Measurements from ENCODE around the gene ADI1.
"Not testable (repeated sequence)": the region's sequence is repeated elsewhere in the genome, so short reads cannot be mapped to it uniquely, and the experiment has no call there.

Gene ADI1

GRCh38 chr2:3529316-3530025 lies 10.1 kb upstream of the ADI1 start:
- no peak for DNase-seq

DNA sequence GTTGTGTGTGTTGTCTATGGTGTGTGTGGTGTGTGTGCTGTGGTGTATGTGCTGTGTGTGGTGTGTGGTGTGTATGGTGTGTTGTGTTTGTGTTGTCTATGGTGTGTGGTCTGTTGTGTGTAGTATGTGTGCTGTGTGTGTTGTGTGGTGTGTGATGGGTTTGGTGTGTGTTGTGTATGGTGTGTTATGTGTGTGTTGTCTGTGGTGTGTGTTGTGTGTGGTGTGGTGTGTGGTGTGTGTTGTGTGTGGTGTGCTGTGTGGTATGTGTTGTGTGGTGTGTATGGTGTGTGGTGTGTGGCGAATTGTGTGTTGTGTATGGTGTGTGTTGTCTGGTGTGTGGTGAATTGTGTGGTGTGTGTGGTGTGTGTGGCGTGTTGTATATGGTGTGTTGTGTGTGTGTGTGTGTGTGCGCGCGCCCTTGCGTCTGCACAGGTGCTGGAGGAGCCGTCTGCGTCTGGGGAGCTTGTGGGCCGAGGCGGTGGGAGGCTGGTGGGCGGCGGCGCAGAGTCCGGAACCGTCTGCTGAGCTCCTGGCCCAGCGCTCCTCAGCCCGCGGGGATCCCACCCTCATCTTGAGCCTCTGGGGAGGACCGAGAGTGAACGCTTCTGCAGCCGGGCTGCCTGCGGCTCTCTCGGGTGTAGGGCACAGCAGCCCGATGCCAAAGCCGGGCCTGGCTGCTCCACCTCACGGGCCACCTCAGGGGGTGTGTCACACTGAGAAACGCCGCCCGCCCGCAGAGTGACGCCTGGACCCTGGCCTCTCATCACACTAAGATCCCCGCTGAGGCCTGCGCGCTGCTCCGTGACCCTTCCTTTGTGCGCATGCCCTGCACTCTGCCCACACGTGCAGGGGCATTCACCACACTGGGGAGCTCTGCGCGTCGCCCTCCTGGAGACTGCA lies 8.8 kb upstream of the ADI1 start:
- no peak for DNase-seq

GRCh38 chr2:3526871-3527270 lies 7.5 kb upstream of the ADI1 start:
- no peak for DNase-seq

- no peak for DNase-seq
Observed at GRCh38 chr2:3523551-3524041, 4.3 kb upstream of the ADI1 start.

DNA sequence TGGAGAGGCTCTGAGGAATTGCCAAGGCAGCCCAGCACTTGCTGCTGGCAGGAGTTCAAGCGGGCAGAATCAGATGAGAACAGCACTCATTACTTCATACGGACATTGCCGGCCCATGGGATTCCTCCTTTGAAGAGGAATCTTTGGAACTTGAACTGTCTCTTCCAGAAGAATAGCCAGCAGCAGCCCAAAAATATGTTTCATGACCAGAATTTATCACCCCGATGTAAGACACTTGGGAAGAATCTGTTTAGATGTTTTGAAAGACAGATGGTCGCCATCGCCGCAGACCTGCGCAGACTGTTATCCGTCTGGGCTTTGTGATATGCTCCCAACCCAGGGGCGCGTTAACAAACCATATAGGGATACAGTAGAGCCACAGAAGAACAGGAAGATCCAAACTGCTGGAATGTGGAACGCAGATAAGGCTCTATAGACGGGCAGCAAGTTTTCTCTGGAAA lies 3.7 kb upstream of the ADI1 start:
- DNase-seq: no peak

DNA sequence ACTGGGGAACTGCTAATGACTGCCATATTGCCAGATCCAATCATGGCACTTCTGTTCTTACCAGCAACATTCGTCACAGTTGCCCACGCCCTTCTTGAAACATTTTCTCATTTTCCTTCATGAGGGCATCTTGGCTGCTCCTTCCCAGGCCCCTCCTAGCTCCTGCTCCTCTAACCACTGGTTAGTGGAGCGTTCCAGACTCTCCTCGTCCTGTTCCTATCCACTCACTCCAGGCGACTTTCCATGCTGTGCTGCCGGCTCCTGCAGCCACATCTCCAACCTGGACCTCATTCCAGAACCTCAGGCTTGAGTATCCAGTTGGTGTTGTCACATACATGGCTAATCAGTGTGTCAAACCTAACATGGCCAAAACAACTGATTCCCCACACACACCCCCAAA lies 1.3 kb upstream of the ADI1 start:
- DNase-seq: no peak

DNA sequence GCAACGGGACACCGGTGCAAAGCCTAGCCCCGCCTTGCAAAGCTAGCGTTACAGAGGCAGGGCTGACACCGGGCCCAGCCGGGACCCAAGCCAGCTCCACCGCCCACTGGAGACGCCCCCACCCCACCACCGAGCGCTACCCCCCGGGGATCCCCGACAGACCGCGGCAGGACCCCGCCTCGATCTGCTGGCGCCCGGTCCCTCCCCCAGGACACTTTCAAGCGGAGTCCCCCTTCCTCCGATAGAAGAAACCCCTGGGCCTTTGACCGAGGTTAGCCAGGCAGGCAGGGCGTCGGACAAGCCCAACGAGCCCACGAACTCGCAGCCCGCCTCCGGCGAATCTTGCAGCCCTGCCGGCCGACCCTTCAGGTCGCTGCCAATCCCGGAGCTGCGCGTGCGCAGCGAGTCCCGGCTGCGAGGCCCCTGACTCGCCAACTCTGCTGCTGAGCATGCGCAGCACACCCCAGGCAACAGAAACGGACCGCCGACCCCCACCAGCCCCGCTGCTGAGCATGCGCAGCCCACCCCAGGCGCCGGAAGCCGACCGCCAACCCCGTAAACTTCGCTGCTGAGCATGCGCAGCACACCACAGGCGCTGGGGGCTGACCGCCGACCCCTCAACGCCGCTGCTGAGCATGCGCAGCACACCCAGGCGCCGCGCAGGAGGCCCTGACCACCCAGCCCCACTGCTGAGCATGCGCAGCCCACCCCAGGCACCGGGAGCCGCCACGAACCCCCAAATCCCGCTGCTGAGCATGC lies 656 bp downstream of the ADI1 start:
- DNase-seq: peak; percentile 95 to 96

DNA sequence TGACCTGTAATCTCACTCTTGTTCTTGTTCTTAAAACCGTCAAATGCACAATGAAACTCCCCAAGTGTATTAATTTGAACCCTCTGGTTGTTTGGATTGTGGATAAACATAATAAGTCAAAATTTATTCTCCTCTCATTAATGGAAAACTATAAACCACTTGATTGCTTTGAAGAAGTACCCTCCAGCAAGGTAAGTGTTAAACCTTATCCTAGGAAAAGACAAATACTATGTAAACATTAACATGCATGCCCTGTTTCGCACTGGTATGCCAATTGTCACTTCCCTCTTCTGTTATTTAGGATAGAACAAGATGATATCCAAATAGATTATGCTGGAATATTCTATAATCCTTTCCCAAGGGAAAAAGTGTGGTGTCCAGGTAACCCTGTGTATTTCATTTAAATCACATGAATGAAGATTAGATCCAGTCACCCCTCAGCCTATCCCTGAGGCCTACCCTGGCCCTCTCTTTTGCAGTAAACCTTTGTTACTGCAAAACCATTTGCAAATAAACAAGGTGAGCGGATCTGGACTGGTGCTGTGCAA lies 1.3 kb downstream of the ADI1 start:
- DNase-seq: no peak

- no peak for DNase-seq
Observed at GRCh38 chr2:3516831-3517230, 2.5 kb downstream of the ADI1 start.

GRCh38 chr2:3515438-3515837 lies 3.9 kb downstream of the ADI1 start:
- DNase-seq: not testable (repeated sequence)

DNA sequence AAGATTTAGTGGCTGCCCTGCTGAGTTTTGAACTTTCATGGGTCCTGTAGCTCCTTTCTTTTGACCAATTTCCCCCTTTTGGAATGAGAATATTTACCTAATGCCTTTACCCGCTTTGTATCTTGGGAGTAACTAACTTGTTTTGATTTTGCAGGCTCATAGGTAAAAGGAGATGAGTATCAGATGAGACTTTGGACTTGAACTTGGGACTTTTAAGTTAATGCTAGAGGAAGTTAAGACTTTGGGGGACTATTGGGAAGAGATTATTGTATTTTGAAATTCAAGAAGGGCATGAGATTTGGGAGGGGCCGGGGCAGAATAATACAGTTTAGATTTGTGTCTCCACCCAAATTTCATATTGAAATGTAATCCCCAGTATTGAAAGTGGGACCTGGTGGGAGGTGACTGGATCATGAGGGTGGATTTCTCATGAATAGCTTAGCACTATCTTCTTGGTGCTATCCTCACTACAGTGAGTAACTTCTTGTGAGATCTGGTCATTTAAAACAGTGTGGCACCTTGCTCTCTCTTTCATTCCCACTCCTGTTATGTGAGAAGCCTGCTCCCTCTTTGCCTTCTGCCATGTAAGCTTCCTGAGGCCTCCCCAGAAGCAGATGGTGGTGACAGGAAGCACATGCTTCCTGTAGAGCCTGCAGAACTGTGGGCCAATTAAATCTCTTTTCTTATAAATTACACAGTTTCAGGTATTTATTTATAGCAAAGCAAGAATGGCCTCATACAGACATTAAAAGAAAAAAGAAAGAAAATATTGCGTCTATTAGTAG lies 6.1 kb downstream of the ADI1 start:
- no peak for DNase-seq

DNA sequence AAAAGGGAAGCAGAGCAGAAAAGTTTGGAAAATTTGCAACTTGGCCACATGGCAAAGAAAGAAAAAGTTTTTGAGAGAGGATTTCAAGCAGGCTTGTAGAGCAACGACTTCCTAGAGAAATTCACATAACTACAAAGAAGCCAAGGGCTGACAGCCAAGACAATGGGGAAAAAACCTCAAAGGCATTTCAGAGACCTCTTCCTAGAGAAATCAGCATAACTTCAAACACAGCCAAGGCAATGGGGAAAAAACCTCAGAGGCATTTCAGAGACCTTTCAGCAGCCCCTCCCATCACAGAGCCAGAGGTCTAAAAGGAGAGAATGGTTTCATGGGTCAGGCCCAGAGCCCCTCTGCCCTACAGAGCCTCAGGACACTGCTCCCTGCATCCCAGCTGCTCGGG lies 7.2 kb downstream of the ADI1 start:
- no peak for DNase-seq

DNA sequence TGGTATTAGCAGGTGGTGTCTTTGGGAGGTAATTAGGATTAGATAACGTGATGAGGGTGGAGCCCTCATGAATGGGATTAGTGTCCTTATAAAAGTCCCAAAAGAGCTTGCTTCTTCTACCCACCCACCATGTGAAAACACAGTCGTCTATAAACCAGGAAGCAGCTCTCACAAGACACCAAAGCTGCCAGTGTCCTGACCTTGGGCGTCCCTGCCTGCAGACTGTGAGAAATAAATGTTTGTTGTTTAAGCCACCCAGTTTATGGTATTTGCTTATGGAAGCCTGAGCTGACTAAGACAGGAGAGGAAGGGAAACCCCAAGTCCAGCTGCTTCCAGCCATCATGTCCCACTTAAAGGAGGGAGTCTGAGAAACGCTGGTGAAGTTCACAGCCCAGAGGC lies 13.6 kb downstream of the ADI1 start:
- DNase-seq: no peak

DNA sequence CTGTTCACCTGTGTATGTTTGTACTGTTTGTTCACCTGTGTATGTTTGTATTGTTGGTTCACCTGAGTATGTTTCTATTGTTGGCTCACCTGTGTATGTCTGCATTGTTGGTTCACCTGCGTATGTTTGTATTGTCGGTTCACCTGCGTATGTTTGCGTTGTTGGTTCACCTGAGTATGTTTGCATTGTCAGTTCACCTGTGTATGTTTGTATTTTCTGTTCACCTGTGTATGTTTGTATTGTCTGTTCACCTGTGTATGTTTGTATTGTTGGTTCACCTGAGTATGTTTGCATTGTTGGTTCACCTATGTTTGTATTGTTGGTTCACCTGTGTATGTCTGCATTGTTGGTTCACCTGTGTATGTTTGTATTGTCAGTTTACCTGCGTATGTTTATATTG lies 14.6 kb downstream of the ADI1 start:
- DNase-seq: no peak

GRCh38 chr2:3503483-3503882 lies 15.8 kb downstream of the ADI1 start:
- no peak for DNase-seq

DNA sequence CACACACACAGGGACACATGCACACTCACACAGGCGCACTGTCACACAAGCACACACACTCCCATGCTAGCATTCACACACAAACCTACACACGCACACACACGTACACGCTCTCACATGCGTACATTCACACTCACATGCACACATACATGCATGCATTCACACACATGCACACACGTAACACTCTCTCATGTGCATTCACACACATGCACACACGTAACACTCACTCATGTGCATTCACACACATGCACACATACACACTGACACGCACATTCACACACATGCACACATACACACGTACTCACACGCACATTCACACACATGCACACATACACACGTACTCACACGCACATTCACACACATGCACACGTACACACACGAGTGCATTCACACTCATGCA lies 16.3 kb downstream of the ADI1 start:
- DNase-seq: no peak

DNA sequence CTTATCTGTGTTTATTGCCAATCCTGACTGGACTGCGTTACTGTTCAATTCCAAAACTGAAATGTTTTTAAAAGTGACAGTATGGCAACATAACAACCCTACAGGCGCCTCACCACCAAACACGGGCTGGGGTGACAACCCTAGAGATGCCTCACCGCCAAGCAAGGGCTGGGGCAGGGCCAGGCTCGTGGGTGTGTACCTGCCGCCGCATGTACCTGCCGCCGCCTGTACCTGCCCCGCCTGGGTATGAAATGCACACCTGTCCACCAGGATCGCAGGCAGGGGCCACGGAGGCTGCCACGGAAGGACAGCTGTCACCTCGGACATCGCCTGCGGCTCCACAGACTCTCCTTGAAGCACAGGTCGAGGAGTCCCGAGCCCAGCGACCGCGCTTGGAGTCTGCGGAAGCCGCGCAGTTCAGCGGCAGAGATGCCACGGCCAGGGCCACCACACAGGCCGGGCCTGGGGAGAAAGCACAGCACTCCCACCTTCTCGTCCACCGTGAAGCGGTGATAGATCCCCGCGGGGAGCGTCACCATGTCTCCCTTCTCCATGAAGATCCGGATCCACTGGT lies 18.9 kb downstream of the ADI1 start:
- no peak for DNase-seq

- DNase-seq: no peak
Observed at GRCh38 chr2:3498783-3499394, 20.4 kb downstream of the ADI1 start.

- DNase-seq: not testable (repeated sequence)
Observed at GRCh38 chr2:3496708-3497080, 22.6 kb downstream of the ADI1 start.

DNA sequence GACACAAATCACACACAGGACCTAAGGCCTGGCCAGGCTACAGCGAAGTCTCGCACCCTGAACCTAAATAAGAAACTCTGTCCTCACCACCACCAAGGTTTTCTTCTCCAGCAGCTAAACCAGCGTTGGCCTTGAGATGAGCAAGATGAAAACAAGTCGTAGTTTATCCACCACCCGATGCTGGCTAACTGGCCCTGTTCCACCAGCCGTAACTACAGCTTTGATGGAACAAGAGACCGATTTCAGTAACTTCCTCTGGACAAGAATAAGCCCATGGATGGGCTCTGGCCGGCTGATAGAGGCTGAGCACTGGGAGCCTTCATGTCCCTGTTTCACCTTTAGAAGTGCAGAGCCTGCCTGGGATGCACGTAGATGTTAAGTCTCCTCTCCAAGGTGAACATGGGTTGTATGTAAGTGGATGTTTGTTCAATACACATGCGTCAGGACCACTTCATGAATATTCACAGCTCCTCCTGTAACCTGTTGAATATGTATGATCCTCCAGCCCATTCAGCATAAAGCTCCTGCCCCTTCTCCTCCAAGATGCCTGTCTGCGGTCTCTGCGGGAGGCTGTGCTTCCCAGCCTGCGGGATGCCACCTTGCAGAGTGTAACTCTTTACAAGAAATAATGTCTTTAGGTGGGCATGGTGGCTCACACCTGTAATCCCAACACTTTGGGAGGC lies 24.2 kb downstream of the ADI1 start:
- DNase-seq: no peak

GRCh38 chr2:3493615-3494007 lies 25.7 kb downstream of the ADI1 start:
- DNase-seq: no peak

All from stimulated activated CD4-positive, alpha-beta T cell treated with anti-CD3 and anti-CD28 coated beads, Interleukin-2, amount 100 ng/mL, for 48 hours (primary cell).